ENCODE results near the gene GRHPR.
A peak's percentile ranks its signal among the peaks of the same experiment; 100 is the strongest.
"Not testable (repeated sequence)": the region's sequence is repeated elsewhere in the genome, so short reads cannot be mapped to it uniquely, and the experiment has no call there.

The GRHPR gene

GRCh38 chr9:37422289-37423104, at the start of gene GRHPR:
GRHPR (plus strand) TSS chr9:37422696; CDS start chr9:37422751, 55 bp downstream.
- peak; percentile 94 for DNase-seq

- DNase-seq = no peak
These were observed 49.7 kb upstream of the GRHPR start for GRCh38 chr9:37372839-37373238.

GRCh38 chr9:37373621-37374020, 48.9 kb upstream of the GRHPR start:
- DNase-seq = no peak

GRCh38 chr9:37374892-37375291, 47.6 kb upstream of the GRHPR start:
- DNase-seq = no peak

- DNase-seq = no peak
These were observed 44.5 kb upstream of the GRHPR start for GRCh38 chr9:37377688-37378612.

- DNase-seq = no peak
These were observed 43.9 kb upstream of the GRHPR start for GRCh38 chr9:37378613-37379004.

GRCh38 chr9:37379835-37380234, 42.7 kb upstream of the GRHPR start:
- DNase-seq = no peak

- no peak for DNase-seq
These were observed 41.9 kb upstream of the GRHPR start for GRCh38 chr9:37380570-37380969.

GRCh38 chr9:37381094-37381741, 41.3 kb upstream of the GRHPR start:
- DNase-seq = no peak

- DNase-seq = no peak
These were observed 40.1 kb upstream of the GRHPR start for GRCh38 chr9:37382161-37382981.

- no peak for DNase-seq
These were observed 39.5 kb upstream of the GRHPR start for GRCh38 chr9:37382982-37383357.

GRCh38 chr9:37383393-37383792, 39.1 kb upstream of the GRHPR start:
- DNase-seq = no peak

- DNase-seq = no peak
These were observed 38.4 kb upstream of the GRHPR start for GRCh38 chr9:37383876-37384746.

- DNase-seq = no peak
These were observed 37.2 kb upstream of the GRHPR start for GRCh38 chr9:37385286-37385685.

GRCh38 chr9:37386988-37387387, 35.5 kb upstream of the GRHPR start:
- no peak for DNase-seq

- peak; percentile 46 for DNase-seq
These were observed 31.7 kb upstream of the GRHPR start for GRCh38 chr9:37390759-37391158.

- no peak for DNase-seq
These were observed 30.2 kb upstream of the GRHPR start for GRCh38 chr9:37392272-37392671.

GRCh38 chr9:37395229-37395628, 27.3 kb upstream of the GRHPR start:
- no peak for DNase-seq

- no peak for DNase-seq
These were observed 26.8 kb upstream of the GRHPR start for GRCh38 chr9:37395663-37396062.

GRCh38 chr9:37397948-37398347, 24.5 kb upstream of the GRHPR start:
- DNase-seq = not testable (repeated sequence)

- DNase-seq = no peak
These were observed 24.0 kb upstream of the GRHPR start for GRCh38 chr9:37398464-37399025.

All from hematopoietic multipotent progenitor cell treated with erythropoietin and hydrocortisone succinate and interleukin-3 and kit ligand, for 4 days (in vitro differentiated cells).